AG09319 (cell line): ENCODE data around the gene HLA-DMB.

ENCODE experiments used
- DNase-seq: peaks from one replicate; pipeline ENCODE4 v3.0.0-alpha.2; 2010; ENCODE audit warnings: low read depth; ENCODE audit errors: extremely low read depth
- TF ChIP-seq, protein P1 (sequence below): IDR thresholded peaks from 2 replicates; pipeline ENCODE4 v1.5.1; 2011; ENCODE audit warnings: low read depth, mild to moderate bottlenecking, inconsistent platforms, low read length, moderate library complexity

The HLA-DMB gene

DNA sequence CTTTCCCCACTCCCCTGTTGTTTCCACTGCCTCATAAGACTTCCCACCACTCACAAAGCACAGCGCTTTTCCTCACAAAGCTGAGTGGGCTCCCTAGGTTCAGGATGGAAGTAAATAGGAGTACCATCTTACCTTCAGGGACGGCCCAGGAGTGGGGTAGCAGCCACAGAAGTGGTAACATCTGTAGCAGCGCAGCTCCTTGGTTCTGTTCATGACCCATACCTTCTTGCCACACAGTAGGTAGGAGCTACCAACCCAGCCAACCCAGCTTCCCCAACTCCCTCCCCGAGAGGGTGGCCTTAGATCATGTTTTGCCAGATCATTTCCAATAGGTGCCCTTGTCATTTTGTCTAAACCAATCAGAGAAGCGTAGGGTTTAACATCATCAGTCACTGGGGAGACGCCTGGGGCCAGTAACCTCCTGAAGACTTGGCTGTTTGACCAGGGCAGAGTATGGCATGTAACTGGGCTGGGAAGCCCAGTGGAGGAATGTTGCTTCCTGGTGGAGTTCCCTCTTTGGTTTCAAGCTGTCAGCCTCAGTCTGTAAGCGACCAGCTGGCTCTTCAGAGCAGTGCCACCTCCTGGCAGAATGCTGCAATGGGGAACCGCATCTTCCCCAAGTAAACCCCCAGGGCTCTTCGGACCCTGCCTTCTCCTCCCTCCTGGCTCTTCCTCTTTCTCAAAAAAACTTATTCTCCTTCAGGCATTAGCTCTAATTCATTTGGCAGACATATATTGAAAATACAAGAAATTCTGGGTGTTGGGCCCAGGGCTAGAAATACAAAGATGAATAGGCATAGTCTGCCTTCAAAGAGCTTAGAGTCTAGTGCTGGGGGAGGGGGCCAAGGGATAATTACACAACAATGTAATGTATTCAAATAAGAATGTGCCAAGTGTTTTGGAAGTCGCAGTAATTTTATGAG lies 12.2 kb upstream of the HLA-DMB start, which contains the start of gene HLA-DMA:
HLA-DMA (minus strand) TSS at position 281 of the 923 bp plus-strand sequence; CDS start at position 220, 61 bp downstream.
- peak; percentile 95 for DNase-seq
- TF ChIP-seq, protein P1, sequence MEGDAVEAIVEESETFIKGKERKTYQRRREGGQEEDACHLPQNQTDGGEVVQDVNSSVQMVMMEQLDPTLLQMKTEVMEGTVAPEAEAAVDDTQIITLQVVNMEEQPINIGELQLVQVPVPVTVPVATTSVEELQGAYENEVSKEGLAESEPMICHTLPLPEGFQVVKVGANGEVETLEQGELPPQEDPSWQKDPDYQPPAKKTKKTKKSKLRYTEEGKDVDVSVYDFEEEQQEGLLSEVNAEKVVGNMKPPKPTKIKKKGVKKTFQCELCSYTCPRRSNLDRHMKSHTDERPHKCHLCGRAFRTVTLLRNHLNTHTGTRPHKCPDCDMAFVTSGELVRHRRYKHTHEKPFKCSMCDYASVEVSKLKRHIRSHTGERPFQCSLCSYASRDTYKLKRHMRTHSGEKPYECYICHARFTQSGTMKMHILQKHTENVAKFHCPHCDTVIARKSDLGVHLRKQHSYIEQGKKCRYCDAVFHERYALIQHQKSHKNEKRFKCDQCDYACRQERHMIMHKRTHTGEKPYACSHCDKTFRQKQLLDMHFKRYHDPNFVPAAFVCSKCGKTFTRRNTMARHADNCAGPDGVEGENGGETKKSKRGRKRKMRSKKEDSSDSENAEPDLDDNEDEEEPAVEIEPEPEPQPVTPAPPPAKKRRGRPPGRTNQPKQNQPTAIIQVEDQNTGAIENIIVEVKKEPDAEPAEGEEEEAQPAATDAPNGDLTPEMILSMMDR: peak; percentile 89

DNA sequence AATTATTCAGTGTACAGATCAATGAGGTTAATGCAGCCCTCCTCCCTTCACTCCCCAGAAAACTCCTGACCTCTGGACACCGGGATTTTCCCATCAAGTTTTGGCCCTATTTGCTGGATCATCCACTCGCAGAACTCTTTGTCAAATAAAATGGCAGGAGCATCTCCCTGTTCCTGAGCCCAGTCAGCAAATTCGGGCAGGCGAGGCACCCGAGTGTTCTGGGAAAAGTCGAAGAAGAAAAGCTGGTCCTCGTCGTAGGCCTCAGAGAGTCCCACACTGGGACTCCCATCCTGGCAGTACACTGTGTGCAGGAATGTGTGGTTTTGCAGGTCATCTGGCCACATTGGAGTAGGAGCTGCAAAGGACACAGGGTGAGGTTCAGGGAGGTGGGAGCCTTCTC lies 9.6 kb upstream of the HLA-DMB start:
- TF ChIP-seq, protein P1: no peak
- DNase-seq: no peak

DNA sequence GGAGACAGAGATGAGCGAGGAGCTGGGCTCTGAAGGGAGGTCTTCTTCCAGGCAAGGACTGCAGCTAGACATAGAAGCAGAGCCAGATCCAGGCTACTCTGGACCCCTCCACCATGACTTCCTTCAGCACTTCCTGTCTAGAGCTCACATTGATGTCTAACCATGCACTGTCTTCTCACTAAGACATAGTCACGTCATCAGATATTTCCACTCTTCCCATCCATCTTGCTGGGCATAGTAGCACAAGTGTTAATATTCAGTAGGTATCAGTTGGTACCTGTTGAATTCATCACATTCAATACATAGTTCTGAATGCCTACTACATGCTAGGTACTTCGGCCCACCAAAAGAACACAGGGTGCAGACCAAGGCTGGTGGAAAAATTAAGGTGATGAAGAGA lies 9.2 kb upstream of the HLA-DMB start:
- TF ChIP-seq, protein P1: no peak
- no peak for DNase-seq

DNA sequence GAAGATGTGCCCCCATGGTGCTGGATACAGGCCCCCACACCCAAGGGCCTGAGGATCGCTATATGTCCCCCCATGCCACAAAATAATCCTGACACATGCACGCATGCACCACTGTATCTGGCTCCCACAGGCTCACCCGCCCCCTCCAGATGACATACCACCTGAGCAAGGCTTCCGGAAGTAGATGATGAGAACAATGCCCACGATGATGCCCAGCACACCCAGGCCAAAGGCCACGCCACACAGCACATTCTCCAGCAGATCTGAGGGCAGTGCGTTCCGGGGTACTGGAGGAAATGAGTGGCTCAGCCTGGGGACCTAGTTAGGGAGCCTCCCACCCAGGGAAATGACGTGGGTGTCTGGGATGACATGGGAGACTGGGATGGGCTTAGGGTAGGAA lies 8.3 kb upstream of the HLA-DMB start:
- TF ChIP-seq, protein P1: no peak
- no peak for DNase-seq

DNA sequence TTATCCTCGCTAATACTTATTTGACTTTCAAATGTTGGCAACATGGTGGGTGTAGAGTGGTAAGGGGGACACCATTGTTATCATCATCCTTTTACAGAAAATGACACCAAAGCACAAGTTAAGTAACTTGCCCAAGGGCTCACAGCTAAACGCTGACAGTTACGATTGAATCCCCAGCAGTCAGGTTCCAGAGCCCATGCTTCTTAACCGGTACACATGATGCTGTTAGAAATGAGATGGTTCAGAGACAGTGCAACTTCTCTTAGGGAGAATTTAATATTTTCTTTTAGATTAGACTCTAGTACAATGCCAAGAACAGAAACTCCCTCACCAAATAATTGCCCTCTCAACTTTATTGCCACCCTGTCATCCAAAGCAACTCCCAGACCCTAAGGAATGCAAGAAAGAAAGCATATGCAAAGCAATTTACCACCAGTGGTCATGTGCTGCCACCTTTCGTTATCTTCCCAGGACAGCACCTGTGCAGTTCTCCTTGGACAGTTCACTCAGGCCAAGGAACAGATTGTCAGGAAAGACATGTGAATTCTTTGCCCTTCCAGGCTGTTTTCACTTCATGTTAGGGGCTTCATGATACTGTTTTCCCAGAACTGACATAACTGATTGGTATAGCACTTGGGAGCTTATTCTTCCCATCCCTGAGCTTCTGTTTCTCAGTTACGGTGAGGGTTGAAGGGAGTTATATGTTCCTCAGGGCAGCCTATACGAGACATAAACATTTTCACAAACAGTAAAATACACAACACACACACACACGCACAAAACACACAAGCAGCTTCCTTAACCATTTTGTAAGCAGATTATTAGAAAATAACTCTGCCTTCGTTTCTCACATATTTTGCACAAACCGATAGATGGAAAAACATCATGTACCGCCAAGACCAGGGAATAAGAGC lies 7.0 kb upstream of the HLA-DMB start:
- TF ChIP-seq, protein P1: peak; percentile 45
- DNase-seq: no peak

DNA sequence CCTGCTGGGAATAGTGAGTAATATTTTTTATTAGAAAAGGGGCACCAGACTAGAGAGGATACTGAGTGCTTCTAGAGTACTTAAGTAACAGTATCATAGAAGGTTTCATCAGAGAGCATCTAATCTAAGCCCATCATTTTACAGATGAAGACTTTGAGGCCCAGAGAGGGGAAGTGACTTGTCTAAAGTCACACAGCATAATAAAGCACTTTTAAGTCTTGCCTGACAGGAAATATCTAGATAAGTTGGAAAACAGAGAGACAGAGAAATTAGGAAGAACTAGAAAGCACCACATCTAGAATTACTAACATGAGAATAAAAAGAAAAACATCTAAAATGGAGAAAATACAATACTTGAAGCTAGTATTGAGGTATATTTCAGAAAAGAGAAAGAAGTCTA lies 6.1 kb upstream of the HLA-DMB start:
- DNase-seq: no peak
- TF ChIP-seq, protein P1: no peak
